8988T (cell line): ENCODE data around the gene MEIKIN.

Experiments used
- DNase-seq: peaks from one replicate; pipeline ENCODE4 v3.0.0; 2011

Gene MEIKIN

DNA sequence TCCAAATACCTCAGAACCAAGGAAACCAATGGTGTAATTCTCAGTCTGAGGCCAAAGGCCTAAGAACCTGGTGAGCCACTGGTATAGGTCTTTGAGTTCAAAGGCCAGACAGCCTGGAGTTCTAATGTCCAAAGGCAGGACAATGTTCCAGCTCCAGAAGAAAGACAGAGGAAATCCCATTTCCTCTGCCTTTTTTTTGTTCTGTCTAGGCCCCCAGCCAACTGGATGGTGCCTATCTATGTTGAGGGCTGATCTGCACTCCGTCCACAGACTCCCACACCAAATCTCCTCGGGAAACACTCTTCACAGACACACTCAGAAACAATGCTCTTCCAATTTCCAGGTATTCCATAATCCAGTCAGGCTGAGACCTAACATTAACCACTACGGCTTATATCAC lies 178.8 kb downstream of the MEIKIN start:
- DNase-seq = no peak

DNA sequence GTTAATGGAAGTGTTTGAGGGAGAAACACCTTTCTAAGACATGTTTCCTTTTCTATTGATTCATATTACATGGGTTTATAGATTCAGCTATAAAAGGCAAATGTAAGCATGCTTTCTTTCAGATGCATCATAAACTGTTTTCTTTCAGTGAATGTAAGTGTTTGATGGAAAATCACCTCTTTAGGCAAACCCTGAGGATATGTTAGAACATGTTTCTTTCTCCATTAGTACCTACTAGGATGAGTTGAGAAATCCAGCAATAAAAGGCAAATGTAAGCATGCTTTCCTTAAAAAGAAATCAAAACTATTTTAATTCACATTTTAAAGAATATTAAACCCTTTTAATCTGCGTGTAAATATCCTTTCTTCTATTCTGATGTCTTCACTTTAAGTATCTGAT lies 180.2 kb downstream of the MEIKIN start:
- DNase-seq = no peak

DNA sequence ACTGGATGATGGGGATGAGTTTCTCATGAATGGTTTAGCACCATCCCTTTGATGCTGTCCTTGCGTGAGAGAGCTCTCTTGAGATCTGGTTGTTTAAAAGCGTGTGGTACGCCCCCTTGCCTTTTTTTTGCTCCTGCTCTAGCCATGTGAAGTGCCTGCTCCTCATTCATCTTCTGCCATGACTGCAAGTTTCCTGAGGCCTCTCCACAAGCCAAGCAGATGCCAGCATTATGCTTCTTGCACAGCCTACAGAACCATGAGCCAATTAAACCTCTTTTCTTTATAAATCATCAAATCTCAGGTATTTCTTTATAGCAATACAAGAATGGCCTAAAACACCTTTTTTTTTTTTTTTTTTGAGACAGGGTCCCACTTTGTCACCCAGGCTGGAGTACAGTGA lies 181.5 kb downstream of the MEIKIN start:
- no peak for DNase-seq

DNA sequence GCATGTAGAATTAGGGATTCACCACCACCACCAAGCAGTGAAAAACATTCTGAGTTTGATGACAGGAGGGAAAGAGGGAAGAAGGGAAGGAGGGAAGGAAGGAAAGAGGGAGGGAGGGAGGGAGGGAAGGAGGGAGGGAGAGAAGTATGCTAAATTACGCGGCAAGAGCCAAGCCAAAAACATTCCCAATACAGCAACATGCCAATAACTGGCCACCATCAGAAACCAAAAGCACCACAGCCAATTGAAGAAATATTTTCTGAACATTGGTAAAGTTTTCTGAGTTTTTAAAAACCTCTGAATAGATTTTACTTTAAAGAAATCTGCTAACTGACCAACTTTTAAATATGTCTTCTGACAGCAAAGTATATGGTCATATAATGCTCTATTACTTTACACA lies 184.7 kb downstream of the MEIKIN start:
- no peak for DNase-seq

DNA sequence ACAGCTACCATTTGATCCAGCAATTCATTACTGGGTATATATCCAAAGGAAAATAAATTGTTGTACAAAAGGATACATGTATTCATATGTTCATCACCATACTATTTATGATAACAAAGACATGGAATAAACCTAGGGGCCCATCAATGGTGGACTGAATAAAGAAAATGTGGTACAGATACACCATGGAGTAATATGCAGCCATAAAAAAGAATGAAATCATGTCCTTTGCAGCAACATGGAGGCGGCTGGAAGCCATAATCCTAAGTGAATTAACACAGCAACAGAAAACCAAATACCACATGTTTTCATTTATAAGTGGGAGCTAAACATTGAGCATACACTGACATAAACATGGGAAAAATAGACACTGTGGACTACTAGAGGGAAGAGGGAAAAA lies 185.8 kb downstream of the MEIKIN start:
- no peak for DNase-seq

DNA sequence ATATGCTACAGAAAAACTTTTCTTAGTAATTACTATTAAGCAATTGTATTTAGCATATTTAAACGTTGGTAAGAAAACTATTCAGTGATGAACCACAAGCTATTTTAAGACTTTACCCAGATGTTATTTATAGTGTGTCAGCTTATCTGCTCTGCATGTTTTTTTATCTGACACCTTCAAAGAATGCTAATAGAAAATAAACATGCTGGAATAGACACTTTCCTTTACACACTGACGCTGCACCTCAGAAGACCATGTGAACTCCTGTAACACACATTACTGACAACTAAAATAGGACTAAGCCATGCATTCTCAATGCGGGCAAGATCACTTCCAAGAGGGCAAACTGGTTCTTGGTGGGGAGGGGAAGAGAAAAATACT lies 187.0 kb downstream of the MEIKIN start:
- DNase-seq = no peak

DNA sequence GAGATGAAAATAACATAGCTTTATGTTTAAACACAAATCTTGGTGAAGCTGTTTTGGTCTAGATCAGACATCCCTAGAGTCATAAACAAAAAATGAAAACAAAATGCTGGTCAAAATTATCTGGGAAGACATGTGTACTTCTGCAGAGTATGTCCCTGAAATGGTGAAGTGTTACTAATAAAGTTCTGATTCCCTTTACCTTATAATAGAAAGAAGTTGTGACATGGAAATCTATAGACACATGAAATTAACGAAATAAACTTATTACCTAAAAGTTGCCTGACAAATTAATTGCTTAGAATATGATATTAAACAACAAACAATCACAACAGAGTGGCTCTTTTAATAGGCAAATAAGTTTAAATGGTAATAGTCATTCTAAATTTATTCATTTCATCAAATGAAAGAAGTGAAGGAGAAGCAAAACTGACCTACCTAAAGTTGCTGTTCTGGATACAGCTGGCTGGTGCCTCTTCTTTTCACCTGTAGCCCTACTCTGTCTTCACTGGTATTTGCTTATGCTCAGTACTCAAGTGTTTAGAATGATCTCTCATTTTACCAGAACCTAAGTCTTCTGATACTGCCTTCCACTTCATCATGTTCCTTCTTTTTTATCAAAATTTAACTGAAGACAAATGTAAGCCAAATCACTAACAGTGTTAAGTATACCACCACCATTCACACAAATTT lies 187.5 kb downstream of the MEIKIN start:
- DNase-seq = no peak
